PC-9 (cell line): ENCODE data around the gene HID1. TPM values are rescaled to one million over a fixed set of nuclear protein-coding genes. Genes with fewer than 3 reads are reported as not detected.

Experiments used
- BruUV-seq: library from RNA; stranded (reverse); fragments of 400-500 nt; replicated peaks from 2 replicates; lab custom pipeline; 2021; lab: Mats Ljungman, UMichigan
- CTCF ChIA-PET: fragments of 300-600 bp; sonication (Branson Sonifier 250); formaldehyde crosslinking; loops from one replicate; lab custom pipeline; 2022; ENCODE audit warnings: antibody characterized with exemption; lab: Charles Lee
- POLR2A ChIA-PET: fragments of 300-600 bp; sonication (Branson Sonifier 250); formaldehyde crosslinking; loops from one replicate; lab custom pipeline; 2022; ENCODE audit warnings: antibody characterized with exemption; ENCODE audit not compliant: unreplicated experiment; lab: Charles Lee
- DNase-seq, 2 experiments: peaks; one replicate each; pipeline versions ENCODE4 v3.0.0 to v3.0.0-alpha.2; 2015 to 2022; ENCODE audit warnings: mixed read lengths in 1 of 2
- H2AFZ ChIP-seq: fragments of 200-600 bp; sonication (generic); 2 replicates; pipeline ENCODE4 v1.8.1; 2017; ENCODE audit warnings: antibody characterized with exemption
- H3F3A ChIP-seq: fragments of 200-600 bp; sonication (generic); 2 replicates; pipeline ENCODE4 v1.8.1; 2017; ENCODE audit warnings: antibody characterized with exemption, mild to moderate bottlenecking, low read depth; ENCODE audit not compliant: insufficient read depth
- H3K27ac ChIP-seq: fragments of 200-600 bp; sonication (generic); 2 replicates; pipeline ENCODE4 v1.6.1; 2016; ENCODE audit warnings: mixed run types
- H3K27me3 ChIP-seq: fragments of 200-600 bp; sonication (generic); 2 replicates; pipeline ENCODE4 v1.6.1; 2016; ENCODE audit warnings: low read depth, mixed run types; ENCODE audit not compliant: insufficient read depth
- H3K36me3 ChIP-seq: fragments of 200-600 bp; sonication (generic); 2 replicates; pipeline ENCODE4 v1.6.1; 2016; ENCODE audit warnings: low read depth, mixed run types
- H3K4me1 ChIP-seq: fragments of 200-600 bp; sonication (generic); replicated peaks from 2 replicates; pipeline ENCODE4 v1.6.1; 2016; ENCODE audit warnings: mixed run types; ENCODE audit not compliant: insufficient read depth
- H3K4me2 ChIP-seq: fragments of 200-600 bp; sonication (generic); 2 replicates; pipeline ENCODE4 v1.6.1; 2017; ENCODE audit warnings: mixed run types
- H3K4me3 ChIP-seq: fragments of 200-600 bp; sonication (generic); 2 replicates; pipeline ENCODE4 v1.6.1; 2016; ENCODE audit warnings: mixed run types
- H3K79me2 ChIP-seq: fragments of 200-600 bp; sonication (generic); 2 replicates; pipeline ENCODE4 v1.6.1; 2017; ENCODE audit warnings: low read depth, mixed run types
- H3K9me2 ChIP-seq: fragments of 200-600 bp; sonication (generic); 2 replicates; pipeline ENCODE4 v1.8.1; 2017; ENCODE audit warnings: mild to moderate bottlenecking; ENCODE audit not compliant: insufficient read depth
- H3K9me3 ChIP-seq: fragments of 200-600 bp; sonication (generic); 2 replicates; pipeline ENCODE4 v1.8.1; 2016; ENCODE audit warnings: low read depth; ENCODE audit not compliant: insufficient read depth
- H4K20me1 ChIP-seq: fragments of 200-600 bp; sonication (generic); 2 replicates; pipeline ENCODE4 v1.8.1; 2017; ENCODE audit not compliant: insufficient read depth
- EZH2 ChIP-seq: fragments of 200-600 bp; sonication (generic); IDR thresholded peaks from 2 replicates; pipeline ENCODE4 v1.8.0; 2017; ENCODE audit warnings: antibody characterized with exemption, low read depth
- intact Hi-C: fragments of 100-400 bp; cut with micrococcal nuclease; formaldehyde crosslinking; loops from one replicate; pipeline ENCODE4 v1.10.0; 2022; ENCODE audit not compliant: unreplicated experiment
- total RNA-seq: library from RNA; stranded (reverse); gene quantifications from 2 replicates; pipeline ENCODE4 v1.2.3, GENCODE V29; 2021
- TF ChIP-seq, protein P1 (sequence below): fragments of 200-600 bp; sonication (generic); conservative IDR thresholded peaks from 2 replicates; pipeline ENCODE4 v1.6.1; 2017; ENCODE audit warnings: mixed run types, antibody characterized with exemption, mild to moderate bottlenecking, moderate library complexity

HID1 gene
- total RNA-seq, 1 experiment from 2014 or later: 32.1 TPM

DNA sequence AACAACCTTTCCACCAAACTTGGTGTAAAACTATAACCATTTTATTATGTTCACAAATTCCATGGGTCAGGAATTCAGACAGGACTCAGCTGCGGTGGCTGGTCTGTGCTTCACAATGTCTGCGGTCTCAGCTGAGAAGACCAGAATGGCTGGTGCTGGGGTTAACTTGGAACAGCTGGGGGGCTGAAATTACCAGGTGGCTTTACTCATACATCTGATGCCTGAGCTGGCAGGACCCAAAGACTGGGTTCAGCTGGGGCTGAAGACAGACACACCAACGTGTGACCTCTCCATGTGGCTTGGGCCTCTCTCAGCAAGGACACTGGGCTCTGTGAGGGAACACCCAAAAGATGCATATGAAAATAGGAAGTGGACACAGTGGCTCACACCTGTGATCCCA lies 5.7 kb upstream of the HID1 start:
- Histone ChIP-seq H2AFZ (no peak overlapping the region), H3K79me2 (no peaks in the 10 kb centered on the region), H3K4me3 (no peak overlapping the region), H3K9me3 (no peaks in the 10 kb centered on the region), H4K20me1 (no peaks in the 10 kb centered on the region), H3F3A (peaks cover 14% of the 10 kb centered on the region; the same call in 1 of the 2 replicates), H3K27me3 (0 out of 2 replicates have a peak, but pooled peaks cover under 1% of the 10 kb centered on the region), H3K9me2 (no peaks in the 10 kb centered on the region), H3K4me1 (peaks cover 8% of the 10 kb centered on the region), H3K27ac (no peak overlapping the region), H3K4me2 (no peak overlapping the region), H3K36me3 (no peaks in the 10 kb centered on the region)
- ChIA-PET CTCF (no interaction called here), POLR2A (no interaction called here)
- intact Hi-C loops: no loop called here
- TF ChIP-seq EZH2: no peak
- TF ChIP-seq, protein P1, sequence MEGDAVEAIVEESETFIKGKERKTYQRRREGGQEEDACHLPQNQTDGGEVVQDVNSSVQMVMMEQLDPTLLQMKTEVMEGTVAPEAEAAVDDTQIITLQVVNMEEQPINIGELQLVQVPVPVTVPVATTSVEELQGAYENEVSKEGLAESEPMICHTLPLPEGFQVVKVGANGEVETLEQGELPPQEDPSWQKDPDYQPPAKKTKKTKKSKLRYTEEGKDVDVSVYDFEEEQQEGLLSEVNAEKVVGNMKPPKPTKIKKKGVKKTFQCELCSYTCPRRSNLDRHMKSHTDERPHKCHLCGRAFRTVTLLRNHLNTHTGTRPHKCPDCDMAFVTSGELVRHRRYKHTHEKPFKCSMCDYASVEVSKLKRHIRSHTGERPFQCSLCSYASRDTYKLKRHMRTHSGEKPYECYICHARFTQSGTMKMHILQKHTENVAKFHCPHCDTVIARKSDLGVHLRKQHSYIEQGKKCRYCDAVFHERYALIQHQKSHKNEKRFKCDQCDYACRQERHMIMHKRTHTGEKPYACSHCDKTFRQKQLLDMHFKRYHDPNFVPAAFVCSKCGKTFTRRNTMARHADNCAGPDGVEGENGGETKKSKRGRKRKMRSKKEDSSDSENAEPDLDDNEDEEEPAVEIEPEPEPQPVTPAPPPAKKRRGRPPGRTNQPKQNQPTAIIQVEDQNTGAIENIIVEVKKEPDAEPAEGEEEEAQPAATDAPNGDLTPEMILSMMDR: no peak
- DNase-seq: no peak
- BruUV-seq: no TSS peak

DNA sequence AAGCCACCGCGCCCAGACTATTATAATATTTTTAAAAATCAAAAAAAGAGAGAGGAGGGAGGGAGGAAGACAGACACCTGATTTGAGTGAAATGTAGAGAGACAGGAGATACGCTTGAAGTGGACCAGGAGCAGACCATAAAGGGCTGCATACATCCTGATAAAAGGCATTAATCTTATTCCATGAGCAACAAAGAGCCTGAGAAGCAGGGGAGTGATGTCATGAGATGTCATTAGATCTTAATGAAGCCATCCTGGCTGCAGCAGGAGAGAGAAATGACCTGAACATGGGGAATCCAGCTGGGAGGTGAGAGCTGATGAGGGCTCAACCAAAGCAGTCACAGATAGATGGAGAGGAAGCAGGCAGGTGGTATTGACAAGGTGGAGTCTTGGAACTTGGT lies 5.2 kb upstream of the HID1 start:
- BruUV-seq: no TSS peak
- intact Hi-C loops: no loop called here
- TF ChIP-seq EZH2: no peak
- TF ChIP-seq, protein P1: no peak
- Histone ChIP-seq H3K36me3 (no peaks in the 10 kb centered on the region), H3K9me3 (no peaks in the 10 kb centered on the region), H3K79me2 (no peaks in the 10 kb centered on the region), H3K27ac (no peak overlapping the region), H3K4me1 (peaks cover 8% of the 10 kb centered on the region), H3K4me3 (no peak overlapping the region), H2AFZ (no peak overlapping the region), H3F3A (peaks cover 14% of the 10 kb centered on the region; the same call in 1 of the 2 replicates), H3K9me2 (no peaks in the 10 kb centered on the region), H3K27me3 (0 out of 2 replicates have a peak, but pooled peaks cover 3% of the 10 kb centered on the region), H3K4me2 (no peak overlapping the region), H4K20me1 (no peaks in the 10 kb centered on the region)
- no peak for DNase-seq
- ChIA-PET CTCF (no interaction called here), POLR2A (no interaction called here)

DNA sequence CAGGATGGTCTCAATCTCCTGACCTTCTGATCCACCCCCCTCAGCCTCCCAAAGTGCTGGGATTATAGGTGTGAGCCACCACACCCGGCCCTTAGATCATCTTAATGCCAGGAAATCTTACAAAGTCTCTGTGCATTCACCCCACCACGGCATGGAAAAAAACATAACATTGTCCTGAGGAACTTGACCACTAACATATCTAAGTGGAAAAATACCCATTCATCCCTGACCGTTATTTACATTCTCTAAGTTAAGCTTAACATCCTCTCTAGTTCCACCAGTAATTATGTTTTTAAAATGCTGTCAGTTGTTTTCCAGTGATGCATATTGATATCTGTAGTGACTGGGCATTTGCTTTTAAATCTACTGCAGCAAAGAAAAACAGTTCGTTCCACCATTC lies 3.4 kb upstream of the HID1 start:
- peaks cover 9% of the 10 kb centered on the region; the same call in 1 of the 2 replicates for H3F3A ChIP-seq
- ChIA-PET POLR2A (no interaction called here), CTCF (interaction anchor here (0.6 kb wide), 1 partner anchor 15 kb away, joined by 3 read pairs; no protein-coding TSS in a partner anchor)
- no TSS peak for BruUV-seq
- H3K4me1 ChIP-seq: peaks cover 9% of the 10 kb centered on the region
- no peak overlapping the region for H3K4me3 ChIP-seq
- H2AFZ ChIP-seq: no peak overlapping the region
- H3K27me3 ChIP-seq: 0 out of 2 replicates have a peak, but pooled peaks cover 3% of the 10 kb centered on the region
- no peaks in the 10 kb centered on the region for H3K9me2 ChIP-seq
- no peaks in the 10 kb centered on the region for H4K20me1 ChIP-seq
- TF ChIP-seq EZH2: no peak
- TF ChIP-seq, protein P1: no peak
- intact Hi-C loops: no loop called here
- no peaks in the 10 kb centered on the region for H3K9me3 ChIP-seq
- no peak for DNase-seq
- H3K4me2 ChIP-seq: no peak overlapping the region
- H3K27ac ChIP-seq: no peak overlapping the region
- H3K36me3 ChIP-seq: no peaks in the 10 kb centered on the region
- peaks cover 8% of the 10 kb centered on the region for H3K79me2 ChIP-seq
